Tibial artery (tissue), 4 donors: ENCODE data around the gene ARMH4.

ENCODE experiments used
- DNase-seq, 2 donors: peaks; one replicate each; pipeline ENCODE4 v3.0.0-alpha.2; 2019
- H3K27ac ChIP-seq, 2 donors: fragments of 200-600 bp; sonication (generic) in 1 of 2; 1 replicate in 1 of 2; 2 replicates in 1 of 2; pipeline ENCODE4 v1.5.1; 2018 to 2019; ENCODE audit warnings: mild to moderate bottlenecking in 1 of 2
- H3K27me3 ChIP-seq, 2 donors: fragments of 200-600 bp; sonication (generic) in 1 of 2; one replicate each; pipeline versions ENCODE4 v1.5.1 to v1.6.0; 2016 to 2019
- H3K36me3 ChIP-seq, 3 donors: fragments of 200-600 bp; sonication (generic) in 2 of 3; one replicate each; pipeline ENCODE4 v1.5.1; 2016 to 2019; ENCODE audit warnings: mild to moderate bottlenecking in 2 of 3
- H3K4me1 ChIP-seq, 4 donors: fragments of 200-600 bp; sonication (generic) in 2 of 4; 1 replicate in 3 of 4; 2 replicates in 1 of 4; pipeline ENCODE4 v1.5.1; 2016 to 2019
- H3K4me3 ChIP-seq, 2 donors: fragments of 200-600 bp; sonication (generic) in 1 of 2; 1 replicate in 1 of 2; 2 replicates in 1 of 2; pipeline ENCODE4 v1.5.1; 2018 to 2019; ENCODE audit warnings: mild to moderate bottlenecking in 2 of 2
- H3K9me3 ChIP-seq, 3 donors: fragments of 200-600 bp; sonication (generic) in 1 of 3; one replicate each; pipeline ENCODE4 v1.5.1; 2016 to 2019
- intact Hi-C: fragments of 100-400 bp; cut with DNase I; formaldehyde crosslinking; loops from one replicate; pipeline ENCODE4 v1.15.0; 2023; ENCODE audit warnings: low total_unique reads
- TF ChIP-seq, protein P1 (sequence below), 2 experiments: fragments of 200-600 bp in 1 of 2; fragments of 450-650 bp in 1 of 2; IDR thresholded peaks; one replicate each; pipeline ENCODE4 v1.5.1; 2017 to 2019; ENCODE audit warnings: antibody characterized with exemption in 2 of 2, mild to moderate bottlenecking in 1 of 2, moderate library complexity in 1 of 2

Gene ARMH4

DNA sequence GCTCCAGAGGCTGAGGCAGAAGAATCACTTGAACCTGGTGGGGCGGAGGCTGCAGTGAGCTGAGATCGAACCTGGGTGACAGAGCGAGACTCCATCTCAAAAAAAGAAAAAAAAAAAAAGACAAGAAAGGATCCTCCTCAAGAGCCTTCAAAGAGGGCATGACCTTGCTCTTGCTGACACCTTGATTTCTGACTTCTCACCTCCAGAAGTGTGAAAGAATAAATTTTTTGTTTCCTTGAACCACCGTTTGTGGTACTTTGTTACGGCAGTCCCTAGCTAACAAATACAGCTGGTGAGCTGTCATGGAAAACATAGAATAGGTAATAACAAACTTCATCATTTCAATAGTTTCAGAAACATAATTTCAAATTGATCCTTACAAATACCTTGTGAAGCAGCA, 46.1 kb upstream of the ARMH4 start:
- Histone ChIP-seq H3K9me3 (no peaks in the 10 kb centered on the region), H3K4me3 (no peak overlapping the region), H3K4me1 (peaks cover 0 to 35% (median 13%) of the 10 kb centered on the region in 4 donors), H3K36me3 (no peaks in the 10 kb centered on the region), H3K27me3 (no peaks in the 10 kb centered on the region), H3K27ac (no peak overlapping the region)
- intact Hi-C loops: loop anchor here (10.0 kb wide), 1 partner anchor 933 kb away; the partner anchor contains the start of genes AP5M1 and EXOC5
- DNase-seq: no peak
- TF ChIP-seq, protein P1, sequence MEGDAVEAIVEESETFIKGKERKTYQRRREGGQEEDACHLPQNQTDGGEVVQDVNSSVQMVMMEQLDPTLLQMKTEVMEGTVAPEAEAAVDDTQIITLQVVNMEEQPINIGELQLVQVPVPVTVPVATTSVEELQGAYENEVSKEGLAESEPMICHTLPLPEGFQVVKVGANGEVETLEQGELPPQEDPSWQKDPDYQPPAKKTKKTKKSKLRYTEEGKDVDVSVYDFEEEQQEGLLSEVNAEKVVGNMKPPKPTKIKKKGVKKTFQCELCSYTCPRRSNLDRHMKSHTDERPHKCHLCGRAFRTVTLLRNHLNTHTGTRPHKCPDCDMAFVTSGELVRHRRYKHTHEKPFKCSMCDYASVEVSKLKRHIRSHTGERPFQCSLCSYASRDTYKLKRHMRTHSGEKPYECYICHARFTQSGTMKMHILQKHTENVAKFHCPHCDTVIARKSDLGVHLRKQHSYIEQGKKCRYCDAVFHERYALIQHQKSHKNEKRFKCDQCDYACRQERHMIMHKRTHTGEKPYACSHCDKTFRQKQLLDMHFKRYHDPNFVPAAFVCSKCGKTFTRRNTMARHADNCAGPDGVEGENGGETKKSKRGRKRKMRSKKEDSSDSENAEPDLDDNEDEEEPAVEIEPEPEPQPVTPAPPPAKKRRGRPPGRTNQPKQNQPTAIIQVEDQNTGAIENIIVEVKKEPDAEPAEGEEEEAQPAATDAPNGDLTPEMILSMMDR (IDR thresholded peaks at IDR 0.05): no peak

DNA sequence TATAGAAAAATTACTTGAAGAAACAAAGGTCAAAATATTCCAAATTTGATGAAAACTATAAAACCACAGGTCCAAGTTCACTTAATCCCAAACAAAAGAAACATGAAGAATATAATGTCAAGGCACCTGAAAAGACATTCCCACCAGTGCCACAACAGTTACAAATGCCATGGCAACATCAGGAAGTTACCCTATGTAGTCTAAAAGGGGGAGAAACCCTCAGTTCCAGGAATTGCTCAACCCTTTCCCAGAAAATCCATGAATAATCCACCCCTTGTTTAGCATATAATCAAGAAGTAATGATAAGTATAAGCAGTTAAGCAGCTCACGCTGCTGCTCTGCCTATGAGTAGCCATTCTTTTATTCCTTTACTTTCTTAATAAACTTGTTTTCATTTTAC, 44.2 kb upstream of the ARMH4 start:
- no peaks in the 10 kb centered on the region for H3K9me3 ChIP-seq
- intact Hi-C loops: loop anchor here (10.0 kb wide), 1 partner anchor 931 kb away; the partner anchor contains the start of genes AP5M1 and EXOC5

DNA sequence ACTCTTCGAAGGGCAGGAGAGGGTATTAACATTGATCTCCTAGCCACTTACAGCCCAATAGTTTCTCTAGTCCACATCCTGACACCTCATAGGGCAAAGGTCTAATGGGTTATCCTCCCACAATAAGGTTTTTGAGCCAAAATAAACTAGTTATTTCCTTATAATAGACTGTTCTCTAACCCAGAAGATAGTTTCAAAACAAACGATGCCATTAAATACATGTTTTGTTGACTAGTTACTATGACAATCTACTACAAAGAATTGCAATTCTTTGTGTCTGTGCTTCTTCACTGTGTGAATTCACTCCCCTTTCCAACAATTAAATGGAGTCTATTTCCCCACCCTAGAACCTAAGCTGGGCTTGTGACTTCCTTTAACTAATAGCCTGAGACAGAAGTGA, 41.5 kb upstream of the ARMH4 start:
- H3K27ac ChIP-seq: no peak overlapping the region
- no peak overlapping the region for H3K4me3 ChIP-seq
- H3K27me3 ChIP-seq: no peaks in the 10 kb centered on the region
- intact Hi-C loops: loop anchor here (10.0 kb wide), 1 partner anchor 929 kb away; the partner anchor contains the start of genes AP5M1 and EXOC5
- TF ChIP-seq, protein P1 (IDR thresholded peaks at IDR 0.05): no peak
- DNase-seq: no peak
- H3K36me3 ChIP-seq: no peaks in the 10 kb centered on the region
- H3K4me1 ChIP-seq: peaks cover 0 to 7% (median 0%) of the 10 kb centered on the region in 4 donors
- no peaks in the 10 kb centered on the region for H3K9me3 ChIP-seq

More for the DNA sequence above, 44.2 kb upstream of the ARMH4 start:
- TF ChIP-seq, protein P1 (IDR thresholded peaks at IDR 0.05): no peak
- no peaks in the 10 kb centered on the region for H3K27me3 ChIP-seq
- H3K27ac ChIP-seq: no peak overlapping the region
- H3K4me3 ChIP-seq: no peak overlapping the region
- H3K36me3 ChIP-seq: no peaks in the 10 kb centered on the region
- no peak for DNase-seq
- H3K4me1 ChIP-seq: peaks cover 0 to 17% (median 6%) of the 10 kb centered on the region in 4 donors

DNA sequence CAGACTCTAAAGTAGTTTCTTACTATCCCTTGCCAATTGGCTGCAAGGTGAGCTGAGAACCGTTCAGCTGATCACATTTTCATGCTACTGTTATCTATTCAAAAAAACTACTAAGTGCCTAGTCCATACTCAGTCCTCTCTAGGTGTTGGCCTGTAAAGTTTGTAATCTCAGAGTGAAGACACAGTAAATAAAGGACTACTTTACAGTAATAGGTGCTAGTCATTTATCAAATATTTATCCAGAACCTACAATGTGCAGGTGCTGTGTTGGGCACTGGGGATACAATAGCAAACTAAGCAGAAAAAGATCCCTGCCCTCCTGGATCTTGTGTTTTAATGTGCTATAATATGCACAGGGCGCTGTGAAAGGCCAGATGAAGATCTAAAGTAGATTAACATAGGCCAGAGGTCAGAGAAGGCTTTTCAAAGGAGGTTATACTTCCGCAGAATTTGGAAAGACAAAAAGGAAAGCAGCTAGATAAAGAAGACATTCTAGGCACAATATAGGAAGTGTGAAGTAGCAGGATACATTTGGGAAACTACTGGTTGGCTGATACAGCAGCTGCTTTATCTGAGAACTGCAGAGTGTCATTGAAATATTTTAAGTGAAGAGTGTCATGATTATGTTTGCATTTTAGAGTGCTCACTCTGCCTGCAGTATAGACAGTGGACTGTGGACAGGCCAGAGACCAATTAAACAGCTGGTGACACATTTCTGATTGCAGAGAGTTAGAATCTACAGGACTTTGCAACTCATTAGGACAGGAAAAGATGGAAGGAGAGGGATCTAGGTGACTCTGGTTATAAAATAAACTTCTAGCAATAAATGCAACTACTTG, 40.0 kb upstream of the ARMH4 start:
- TF ChIP-seq, protein P1 (IDR thresholded peaks at IDR 0.05): no peak
- Histone ChIP-seq H3K4me1 (peaks cover 0 to 7% (median 0%) of the 10 kb centered on the region in 4 donors), H3K27ac (no peak overlapping the region), H3K4me3 (no peak overlapping the region), H3K27me3 (no peaks in the 10 kb centered on the region), H3K36me3 (no peaks in the 10 kb centered on the region), H3K9me3 (no peaks in the 10 kb centered on the region)
- intact Hi-C loops: loop anchor here (10.0 kb wide), 1 partner anchor 927 kb away; the partner anchor contains the start of genes AP5M1 and EXOC5
- DNase-seq: no peak

DNA sequence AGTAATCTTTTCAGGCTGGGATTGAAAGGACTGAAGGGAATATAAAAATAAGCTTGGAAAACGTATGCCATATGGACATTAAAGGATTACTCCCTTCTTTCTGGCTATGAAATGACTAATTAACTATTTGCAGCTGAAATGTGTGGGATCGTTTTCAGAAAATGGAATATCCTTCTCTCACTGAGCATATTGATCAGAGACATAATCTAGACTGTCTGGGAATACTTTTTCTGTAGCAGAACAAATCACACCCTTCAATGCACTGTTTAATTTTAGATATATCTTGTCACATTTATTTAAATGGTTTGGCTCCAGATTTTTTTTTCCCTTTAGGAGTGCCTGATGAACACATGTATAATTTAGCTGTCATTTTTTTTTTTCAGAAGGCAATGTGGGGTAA, 37.2 kb upstream of the ARMH4 start:
- TF ChIP-seq, protein P1 (IDR thresholded peaks at IDR 0.05): no peak
- Histone ChIP-seq H3K4me3 (no peak overlapping the region), H3K36me3 (no peaks in the 10 kb centered on the region), H3K4me1 (no peaks in the 10 kb centered on the region), H3K9me3 (no peaks in the 10 kb centered on the region), H3K27ac (no peak overlapping the region), H3K27me3 (no peaks in the 10 kb centered on the region)
- intact Hi-C loops: no loop called here
- no peak for DNase-seq
